ENCODE results near the gene FSD1.

GRCh38 chr19:4322942-4323665 is 18.7 kb downstream of the FSD1 start:
- no peak for TF ChIP-seq CTCF (conservative IDR thresholded peaks at IDR 0.05)
- TF ChIP-seq ZFX (IDR thresholded peaks at IDR 0.05): no peak

Data from C4-2B (cell line).